C4-2B (cell line): Measurements from ENCODE around the gene SEC24B.

Experiments used
- CTCF ChIP-seq: fragments of 450-650 bp; conservative IDR thresholded peaks from 2 replicates; pipeline ENCODE4 v1.5.1; 2017; ENCODE audit warnings: mild to moderate bottlenecking
- ZFX ChIP-seq: fragments of 450-650 bp; IDR thresholded peaks from 2 replicates; pipeline ENCODE4 v1.6.1; 2017

DNA sequence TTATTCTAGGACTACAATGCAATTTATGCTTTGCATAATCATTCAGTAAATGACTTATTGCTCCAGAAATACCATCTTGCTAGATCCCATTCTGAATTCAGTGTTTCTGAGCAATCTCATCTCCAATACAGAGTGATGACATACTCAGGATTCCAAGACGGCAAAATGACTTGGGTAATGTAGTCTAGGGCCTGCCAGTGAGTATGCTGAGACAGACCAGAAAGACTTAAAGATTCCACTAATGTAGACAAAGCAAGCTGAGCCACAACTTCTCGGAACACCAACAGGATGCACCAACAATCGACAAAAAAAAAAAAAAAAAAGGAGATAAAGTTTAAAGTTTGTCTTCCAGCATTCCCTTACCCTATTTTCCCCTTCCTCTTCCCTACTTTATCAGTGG is 919 bp upstream of the SEC24B start:
- no peak for TF ChIP-seq CTCF
- TF ChIP-seq ZFX, result no peak
